HCEC 1CT (cell line): ENCODE data around the gene FSTL1.

Source experiments
- DNase-seq: peaks from one replicate; pipeline ENCODE4 v3.0.0-alpha.2; 2017

FSTL1 gene

DNA sequence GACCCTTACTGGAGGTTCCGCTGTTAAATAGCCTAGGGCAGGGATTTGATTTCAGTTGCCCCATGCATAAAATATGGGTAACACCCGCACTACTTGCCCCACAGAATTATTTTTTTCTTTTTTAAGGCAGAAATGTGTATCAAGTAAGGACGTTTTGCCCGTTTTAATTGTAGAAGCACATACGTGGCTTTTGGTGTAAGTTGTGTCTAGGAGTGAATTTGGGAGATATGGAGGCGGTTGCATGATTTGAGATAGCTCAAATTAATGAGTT lies 101.0 kb downstream of the FSTL1 start:
- no peak for DNase-seq

DNA sequence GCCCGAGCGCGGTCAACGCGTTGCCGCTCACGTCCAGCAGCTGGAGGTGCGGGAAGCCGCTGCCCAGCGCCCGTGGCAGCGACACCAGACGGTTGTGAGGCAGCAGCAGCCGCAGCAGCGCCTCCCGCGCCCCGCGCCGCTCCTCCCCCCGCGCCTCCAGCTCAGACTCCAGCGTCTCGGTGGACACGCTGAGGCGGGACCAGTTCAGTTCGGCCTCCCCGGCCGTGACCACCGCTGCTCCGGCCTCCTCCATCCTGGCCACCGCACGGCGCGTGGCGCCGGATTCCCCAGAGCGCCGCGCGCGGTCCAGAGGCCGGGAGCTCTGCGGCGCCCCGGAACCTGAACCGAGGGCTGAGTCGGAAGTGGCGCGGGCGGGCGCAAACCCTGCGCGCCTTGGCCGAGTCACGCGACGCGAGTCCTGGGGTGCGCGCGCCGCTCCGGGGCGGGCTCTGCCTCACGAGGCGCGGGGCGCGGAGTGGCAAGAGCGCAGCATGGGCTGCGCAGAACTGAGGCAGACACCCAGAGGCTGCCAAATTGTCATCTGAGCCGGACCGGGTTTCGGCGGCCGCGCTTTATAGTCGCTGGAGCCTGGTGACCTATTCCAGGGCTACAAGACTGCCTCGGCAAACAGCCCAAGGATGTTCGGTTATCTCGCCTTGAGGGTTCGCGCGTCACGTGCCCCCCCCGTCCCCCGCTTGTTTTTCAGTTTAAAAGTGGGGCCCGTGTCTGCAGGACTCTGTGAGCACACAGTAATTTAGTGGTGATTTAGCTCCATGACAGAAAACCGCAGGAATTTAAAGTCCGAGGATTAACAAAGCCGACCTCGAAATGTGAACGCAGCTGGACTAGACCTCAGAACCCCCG lies 101.6 kb downstream of the FSTL1 start, which contains the start of gene LRRC58:
LRRC58 (minus strand) TSS at position 364 of the 864 bp plus-strand sequence; CDS start at position 253, 111 bp downstream.
- DNase-seq: peak; percentile 93

DNA sequence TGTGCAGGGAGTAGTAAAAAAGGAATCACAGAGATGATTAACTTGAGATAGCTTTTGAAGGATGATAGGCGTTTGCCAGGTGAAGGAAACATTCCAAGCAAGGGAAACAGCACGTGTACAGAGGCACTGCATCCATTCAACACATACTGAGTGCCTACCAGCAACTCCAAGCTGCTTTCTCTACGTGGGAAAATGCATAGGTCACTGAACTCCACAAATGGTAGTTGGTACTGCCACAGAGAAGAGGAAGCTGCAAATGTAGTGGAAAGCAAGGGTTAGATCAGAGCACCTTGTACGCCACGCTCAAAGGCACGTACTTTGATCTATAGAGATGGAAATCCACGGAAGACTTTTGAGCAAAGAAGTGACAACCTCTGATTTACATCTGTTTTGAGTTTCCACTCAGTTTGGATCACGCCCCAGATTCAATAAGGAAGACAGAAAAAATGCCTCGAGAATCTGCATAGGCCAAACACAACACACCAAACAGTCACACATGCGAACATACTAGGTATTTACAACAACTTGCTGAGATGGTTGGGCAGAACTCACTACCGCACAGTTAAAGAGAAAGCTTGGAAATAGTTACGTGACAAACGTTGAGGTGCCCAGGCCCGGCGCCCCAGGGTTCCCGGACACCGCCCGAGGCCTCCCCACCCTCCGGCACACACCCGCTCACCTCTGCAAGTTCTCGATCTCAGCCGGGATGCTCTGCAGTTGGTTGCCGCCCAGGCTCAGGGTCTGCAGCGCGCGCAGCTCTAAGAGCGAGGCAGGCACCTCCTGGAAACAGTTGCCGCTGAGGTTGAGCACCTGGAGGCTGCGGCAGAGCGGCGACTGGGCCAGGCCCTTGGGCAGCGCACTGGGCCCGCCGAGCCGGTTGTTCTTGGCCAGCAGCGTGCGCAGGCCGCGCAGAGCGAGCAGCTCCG lies 102.5 kb downstream of the FSTL1 start:
- peak; percentile 5 for DNase-seq

DNA sequence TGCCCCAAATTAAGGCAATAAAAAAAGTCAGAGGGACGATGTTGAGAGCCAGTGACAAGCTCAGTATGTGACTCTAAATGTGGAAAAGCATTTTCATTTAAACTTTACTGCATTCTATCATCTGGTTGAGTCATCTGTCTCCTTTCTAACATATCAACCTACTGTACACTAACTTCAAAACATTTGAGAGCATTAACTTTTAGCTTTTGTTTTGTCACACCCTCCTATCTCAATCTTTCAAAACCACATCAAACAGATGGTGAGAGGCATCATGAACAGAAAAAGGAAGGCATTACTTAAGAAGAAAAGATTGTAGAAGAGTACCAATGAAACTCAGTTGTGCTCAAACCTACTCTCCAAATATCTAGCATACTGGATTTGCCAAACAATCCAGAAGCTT lies 106.4 kb downstream of the FSTL1 start:
- DNase-seq: peak; percentile 9
